BE2C (cell line): ENCODE measurements around the gene RCVRN.

Experiments
- DNase-seq: peaks from one replicate; pipeline ENCODE4 v3.0.0-alpha.2; 2020
- H3K27me3 ChIP-seq: fragments of 250-450 bp; sonication (Bioruptor Pico); 2 replicates; pipeline ENCODE4 v1.5.1; 2020; ENCODE audit warnings: mild to moderate bottlenecking
- H3K36me3 ChIP-seq: fragments of 250-450 bp; sonication (Bioruptor Pico); 2 replicates; pipeline ENCODE4 v1.5.1; 2020; ENCODE audit warnings: mild to moderate bottlenecking
- H3K4me1 ChIP-seq: fragments of 250-450 bp; sonication (Bioruptor Pico); 2 replicates; pipeline ENCODE4 v1.5.1; 2020
- H3K4me3 ChIP-seq: 2 replicates; pipeline ENCODE4 v1.5.1; 2011; ENCODE audit warnings: low read depth, low read length
- H3K9me3 ChIP-seq: fragments of 250-450 bp; sonication (Bioruptor Pico); 2 replicates; pipeline ENCODE4 v1.5.1; 2020
- TF ChIP-seq, protein P1 (sequence below): IDR thresholded peaks from 2 replicates; pipeline ENCODE4 v1.5.1; 2012; ENCODE audit warnings: mild to moderate bottlenecking, low read depth, low read length

RCVRN gene

GRCh38 chr17:9854255-9854654 is 50.8 kb downstream of the RCVRN start:
- Histone ChIP-seq H3K27me3 (no peaks in the 10 kb centered on the region), H3K9me3 (no peaks in the 10 kb centered on the region), H3K36me3 (no peaks in the 10 kb centered on the region), H3K4me1 (no peaks in the 10 kb centered on the region), H3K4me3 (no peak overlapping the region)
- no peak for DNase-seq
- TF ChIP-seq, protein P1, sequence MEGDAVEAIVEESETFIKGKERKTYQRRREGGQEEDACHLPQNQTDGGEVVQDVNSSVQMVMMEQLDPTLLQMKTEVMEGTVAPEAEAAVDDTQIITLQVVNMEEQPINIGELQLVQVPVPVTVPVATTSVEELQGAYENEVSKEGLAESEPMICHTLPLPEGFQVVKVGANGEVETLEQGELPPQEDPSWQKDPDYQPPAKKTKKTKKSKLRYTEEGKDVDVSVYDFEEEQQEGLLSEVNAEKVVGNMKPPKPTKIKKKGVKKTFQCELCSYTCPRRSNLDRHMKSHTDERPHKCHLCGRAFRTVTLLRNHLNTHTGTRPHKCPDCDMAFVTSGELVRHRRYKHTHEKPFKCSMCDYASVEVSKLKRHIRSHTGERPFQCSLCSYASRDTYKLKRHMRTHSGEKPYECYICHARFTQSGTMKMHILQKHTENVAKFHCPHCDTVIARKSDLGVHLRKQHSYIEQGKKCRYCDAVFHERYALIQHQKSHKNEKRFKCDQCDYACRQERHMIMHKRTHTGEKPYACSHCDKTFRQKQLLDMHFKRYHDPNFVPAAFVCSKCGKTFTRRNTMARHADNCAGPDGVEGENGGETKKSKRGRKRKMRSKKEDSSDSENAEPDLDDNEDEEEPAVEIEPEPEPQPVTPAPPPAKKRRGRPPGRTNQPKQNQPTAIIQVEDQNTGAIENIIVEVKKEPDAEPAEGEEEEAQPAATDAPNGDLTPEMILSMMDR = no peak

- no peaks in the 10 kb centered on the region for H3K36me3 ChIP-seq
- no peaks in the 10 kb centered on the region for H3K4me1 ChIP-seq
- H3K4me3 ChIP-seq = no peak overlapping the region
- H3K9me3 ChIP-seq = no peaks in the 10 kb centered on the region
- TF ChIP-seq, protein P1 = no peak
- no peaks in the 10 kb centered on the region for H3K27me3 ChIP-seq
- no peak for DNase-seq
Measured at GRCh38 chr17:9850151-9850550, 54.9 kb downstream of the RCVRN start.
